HuH-7 (cell line): ENCODE measurements around the gene CBLB.
"Not testable (repeated sequence)": the region's sequence is repeated elsewhere in the genome, so short reads cannot be mapped to it uniquely, and the experiment has no call there.

ENCODE experiments used
- DNase-seq: peaks from one replicate; pipeline ENCODE4 v3.0.0; 2011; ENCODE audit warnings: low spot score

CBLB gene

DNA sequence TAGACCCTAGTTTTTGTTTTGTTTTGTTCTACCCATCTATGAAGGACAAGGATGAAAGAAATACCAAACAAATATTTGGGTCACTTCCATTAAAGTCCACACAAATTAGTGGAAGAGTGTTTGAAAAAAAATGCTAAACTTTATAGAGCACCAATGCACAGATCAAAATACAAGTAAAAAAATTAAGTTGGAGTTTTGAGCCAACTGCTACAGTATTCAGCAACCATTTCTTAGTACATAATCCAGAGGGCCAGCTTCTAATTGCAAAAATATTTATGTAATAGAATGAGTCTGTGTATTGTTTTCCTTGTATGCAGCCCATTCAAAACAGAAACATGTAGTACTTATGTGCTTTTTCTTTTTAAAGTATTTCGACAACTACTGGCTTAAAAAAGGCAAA, 121.1 kb downstream of the CBLB start:
- DNase-seq = no peak

DNA sequence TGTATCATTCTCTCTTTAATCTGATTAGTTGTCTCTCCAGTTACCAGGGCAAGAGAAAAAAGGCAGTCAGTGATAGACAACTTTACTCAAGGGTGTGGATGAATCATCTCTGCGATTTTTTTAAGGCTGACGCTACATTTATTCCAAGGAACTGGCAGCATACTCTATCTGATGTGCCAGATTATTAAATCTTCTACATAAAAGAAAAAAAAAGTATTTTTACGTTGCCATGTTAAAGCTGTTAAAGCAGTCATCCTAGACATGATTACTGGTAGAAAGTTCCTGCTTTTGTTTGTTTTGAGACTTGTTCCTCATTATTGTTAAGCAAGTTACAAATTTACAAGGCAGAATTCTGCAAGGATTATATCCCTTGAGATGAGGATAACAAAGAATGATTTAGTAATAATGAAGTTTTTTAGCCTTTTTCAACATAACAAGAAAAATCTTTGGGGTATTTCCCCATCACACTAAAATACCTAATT, 121.7 kb downstream of the CBLB start:
- DNase-seq = no peak

DNA sequence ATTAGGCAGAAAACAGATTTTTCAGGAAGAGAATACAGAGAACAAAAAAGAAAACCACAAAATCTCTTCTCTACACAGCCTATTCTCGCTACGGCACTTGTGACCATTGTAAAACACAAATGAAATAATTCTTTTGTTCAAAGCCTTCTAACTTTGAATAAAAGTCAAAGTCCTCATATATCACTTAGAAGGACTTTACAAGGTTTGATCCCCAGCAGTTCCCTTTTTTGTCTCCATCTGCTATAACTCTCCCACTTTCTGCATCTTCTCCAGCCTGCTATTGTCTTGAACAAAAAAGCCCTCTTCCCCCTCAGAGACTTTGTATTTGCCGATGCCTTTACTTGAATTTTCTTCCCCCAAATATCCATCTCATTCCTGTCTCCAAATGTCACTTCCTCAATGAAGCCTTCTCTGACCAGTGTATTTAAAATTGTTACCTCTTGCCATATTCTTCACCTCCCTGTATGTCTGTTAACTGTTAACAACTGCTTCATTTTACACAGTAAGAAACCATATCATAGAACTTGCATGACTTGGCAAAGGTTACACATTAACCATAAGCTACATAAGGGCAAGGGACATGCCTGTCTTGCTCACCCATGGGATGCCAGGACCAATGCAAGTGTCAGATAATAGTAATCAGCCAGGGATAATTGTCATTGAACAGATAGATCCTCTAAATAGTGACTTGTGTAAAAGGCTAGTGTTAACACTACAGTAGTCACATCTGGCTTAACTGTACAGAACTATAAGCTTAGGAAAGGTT, 122.4 kb downstream of the CBLB start:
- peak; percentile 24 for DNase-seq

DNA sequence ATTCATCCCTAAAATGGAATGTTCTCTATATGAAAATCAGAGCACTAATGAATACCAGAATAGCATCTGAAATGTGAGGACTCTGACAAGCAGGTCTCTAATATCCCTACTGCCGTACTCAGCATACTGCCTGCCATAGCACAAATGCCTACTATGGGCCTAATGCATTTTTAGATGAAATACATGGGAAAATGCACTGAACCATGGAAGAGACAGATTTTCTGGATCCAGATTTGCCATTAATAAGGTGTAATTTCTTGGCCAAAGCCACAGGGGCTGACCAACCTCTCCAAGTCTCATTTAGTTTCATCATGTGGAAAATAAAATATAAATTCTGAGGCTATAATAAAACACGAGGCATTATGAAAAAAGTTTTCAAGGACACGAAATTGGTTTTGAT, 123.8 kb downstream of the CBLB start:
- DNase-seq = no peak

DNA sequence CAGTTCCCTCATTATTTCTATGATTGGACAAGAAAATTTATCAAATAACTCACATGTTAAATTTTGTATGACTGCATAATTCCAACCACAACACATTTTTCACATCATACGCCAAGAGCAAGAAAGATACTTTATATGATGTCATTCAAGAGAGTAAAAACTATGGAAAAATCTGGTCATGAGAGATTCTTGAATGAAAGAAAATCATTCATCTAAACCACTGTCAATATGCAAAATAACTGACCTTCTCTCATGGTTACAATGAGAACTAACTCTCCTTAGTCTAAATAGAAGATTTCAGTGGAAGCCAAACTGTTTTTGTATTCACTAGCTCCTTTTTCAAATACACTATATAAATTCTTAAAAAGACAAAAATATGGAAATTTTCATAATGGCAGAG, 124.6 kb downstream of the CBLB start:
- DNase-seq = no peak

DNA sequence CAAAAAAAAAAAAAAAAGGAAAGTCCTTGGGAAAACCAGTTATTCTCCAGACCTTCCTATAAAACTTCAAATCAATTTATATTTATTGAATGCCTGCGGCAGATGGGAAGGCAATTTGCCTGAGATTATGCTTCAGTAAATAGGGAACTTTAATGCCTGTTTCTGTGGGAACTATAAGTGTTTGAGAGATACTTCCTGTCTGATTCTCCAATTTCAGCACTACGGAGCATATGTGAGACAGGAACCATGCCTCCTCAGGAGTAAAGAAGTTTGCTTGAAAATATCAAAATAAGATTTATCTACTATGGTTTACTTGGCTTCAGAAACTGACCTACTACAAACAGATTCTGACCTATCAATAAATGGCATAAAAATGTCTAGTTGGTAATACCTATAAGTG, 135.5 kb downstream of the CBLB start:
- no peak for DNase-seq

DNA sequence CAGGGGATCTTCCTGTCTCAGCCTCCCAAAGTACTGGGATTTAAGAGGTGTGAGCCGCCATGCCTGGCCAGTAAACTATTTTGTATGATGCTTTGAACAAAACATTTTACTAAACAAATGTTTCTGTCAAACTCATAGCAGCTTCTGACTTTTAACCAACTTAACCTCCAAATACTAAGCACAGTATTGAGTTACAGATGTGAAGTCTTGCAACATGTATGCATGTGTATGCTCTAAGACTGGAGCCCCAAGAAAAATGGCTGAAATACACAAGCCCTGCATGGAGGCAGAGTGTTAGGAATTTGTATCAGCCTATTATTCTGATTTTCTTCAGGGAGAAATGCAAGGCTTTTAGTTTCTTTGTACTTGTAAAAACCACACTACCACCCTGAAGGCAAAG, 137.1 kb downstream of the CBLB start:
- no peak for DNase-seq

DNA sequence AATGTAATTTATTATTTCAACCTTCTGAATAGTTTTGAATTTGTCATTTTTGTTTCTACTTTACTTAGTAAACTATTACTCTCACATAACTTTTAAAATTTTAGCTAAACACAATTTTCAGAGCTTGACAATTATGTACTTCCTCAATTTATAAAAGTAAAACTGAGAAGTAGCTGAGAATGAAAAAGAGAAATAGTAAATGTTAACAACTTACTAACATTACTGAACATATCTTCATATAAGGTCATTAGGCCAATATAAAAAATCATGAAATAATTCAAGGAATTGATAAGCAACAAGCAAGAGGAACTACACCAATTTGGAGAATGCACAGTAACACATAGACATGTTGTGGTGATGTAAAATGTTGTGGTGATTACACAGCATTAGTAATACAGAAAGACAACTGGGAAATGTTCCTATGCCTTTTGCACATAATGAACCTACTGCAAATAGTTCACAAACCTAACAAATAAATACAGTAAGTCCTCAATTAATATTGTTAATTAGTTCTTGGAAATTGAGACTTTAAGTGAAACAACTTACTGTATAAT, 137.9 kb downstream of the CBLB start:
- DNase-seq = no peak

DNA sequence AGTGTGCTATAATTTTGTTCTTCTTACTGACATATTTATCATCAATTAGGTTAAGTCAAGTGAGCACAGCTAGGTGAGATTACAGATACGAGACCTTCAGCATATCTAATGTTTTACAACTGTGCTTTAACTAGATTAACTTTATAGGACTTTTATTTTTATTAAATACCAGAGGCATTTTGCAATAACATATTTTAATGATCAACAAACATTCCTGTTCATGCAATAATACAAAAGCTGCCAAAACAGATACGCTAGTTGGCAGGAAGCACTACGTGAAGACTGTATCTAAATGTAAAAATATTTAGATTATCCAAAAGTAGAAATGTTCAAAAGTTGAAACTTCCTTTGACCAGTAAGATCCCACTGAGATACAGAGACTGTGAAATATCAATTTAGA, 139.1 kb downstream of the CBLB start:
- no peak for DNase-seq

DNA sequence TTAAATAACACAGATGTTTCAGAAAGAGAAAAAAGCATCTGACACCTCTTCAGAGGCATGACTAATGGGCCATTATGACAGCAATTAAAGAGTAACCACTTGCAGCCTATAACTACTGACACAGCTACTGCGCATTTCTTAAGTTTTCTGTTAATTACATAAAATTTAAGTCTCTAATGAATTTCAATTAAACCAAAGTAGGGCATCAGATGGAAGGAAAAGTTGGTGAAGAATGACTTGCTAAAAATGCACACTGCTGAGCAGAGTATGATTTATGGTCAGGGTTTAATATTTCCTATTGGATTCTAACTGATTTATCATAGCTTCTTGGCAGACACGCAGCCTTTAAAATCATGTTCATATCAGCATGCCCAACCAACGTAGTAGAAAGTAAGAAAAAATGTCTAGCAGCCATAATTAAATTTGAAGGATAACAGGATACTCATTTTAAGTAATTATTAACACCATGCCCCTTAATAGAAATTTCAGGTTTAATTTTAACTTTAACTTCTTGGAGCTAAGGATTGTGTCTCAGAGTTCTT, 140.0 kb downstream of the CBLB start:
- DNase-seq = no peak

DNA sequence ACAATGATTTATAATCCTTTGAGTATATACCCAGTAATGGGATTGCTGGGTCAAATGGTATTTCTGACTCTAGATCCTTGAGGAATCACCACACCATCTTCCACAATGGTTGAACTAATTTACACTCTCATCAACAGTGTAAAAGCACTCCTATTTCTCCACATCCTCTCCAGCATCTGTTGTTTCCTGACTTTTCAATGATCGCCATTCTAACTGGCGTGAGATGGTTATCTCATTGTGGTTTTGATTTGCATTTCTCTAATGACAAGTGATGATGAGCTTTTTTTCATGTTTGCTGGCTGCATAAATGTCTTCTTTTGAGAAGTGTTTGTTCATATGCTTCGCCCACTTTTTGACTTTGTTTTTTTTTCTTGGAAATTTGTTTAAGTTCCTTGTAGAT, 141.8 kb downstream of the CBLB start:
- DNase-seq = not testable (repeated sequence)

DNA sequence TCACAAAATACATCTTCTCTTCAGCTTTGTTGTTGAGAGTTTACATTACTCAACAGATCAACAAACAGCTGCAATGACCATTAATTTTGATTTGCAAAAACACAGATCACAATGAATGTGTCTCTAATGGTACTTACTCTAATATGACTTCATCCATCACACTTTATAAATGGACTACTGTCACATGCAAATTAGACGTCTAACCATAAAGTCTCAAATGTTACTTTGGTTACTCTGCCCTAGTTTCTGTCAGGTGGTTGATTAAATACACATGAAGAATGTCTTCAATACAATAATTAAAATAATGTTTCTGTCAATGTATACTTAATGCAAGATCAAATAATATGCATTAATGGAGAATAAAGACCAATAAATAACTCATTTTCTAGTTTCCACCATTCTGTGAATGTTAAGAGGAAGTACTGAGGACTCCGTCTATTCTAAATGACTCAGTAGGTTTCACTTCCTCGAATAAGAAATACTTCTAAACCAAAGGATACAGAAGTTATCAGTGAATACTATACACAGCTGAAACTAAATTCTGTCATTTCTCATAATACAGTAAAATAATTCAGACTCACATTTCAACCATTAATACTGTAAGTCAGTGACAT, 145.8 kb downstream of the CBLB start:
- DNase-seq = no peak

DNA sequence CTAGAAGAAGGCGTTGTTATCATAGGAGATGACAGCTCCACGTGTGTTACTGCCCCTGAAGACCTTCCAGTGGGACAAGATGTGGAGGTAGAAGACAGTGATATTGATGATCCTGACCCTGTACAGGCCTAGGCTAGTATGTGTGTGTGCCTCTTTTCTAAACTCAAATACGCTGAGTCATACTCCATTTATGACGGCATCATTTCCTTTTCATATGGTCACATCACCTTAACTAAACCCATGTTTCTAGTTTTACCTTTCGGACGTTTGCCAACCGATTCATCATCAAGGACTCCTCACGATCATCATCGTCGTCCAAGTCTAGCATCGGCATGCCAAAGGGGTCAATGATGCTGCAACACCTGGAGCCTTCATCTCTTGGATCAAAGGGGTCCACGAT, 149.0 kb downstream of the CBLB start:
- no peak for DNase-seq

DNA sequence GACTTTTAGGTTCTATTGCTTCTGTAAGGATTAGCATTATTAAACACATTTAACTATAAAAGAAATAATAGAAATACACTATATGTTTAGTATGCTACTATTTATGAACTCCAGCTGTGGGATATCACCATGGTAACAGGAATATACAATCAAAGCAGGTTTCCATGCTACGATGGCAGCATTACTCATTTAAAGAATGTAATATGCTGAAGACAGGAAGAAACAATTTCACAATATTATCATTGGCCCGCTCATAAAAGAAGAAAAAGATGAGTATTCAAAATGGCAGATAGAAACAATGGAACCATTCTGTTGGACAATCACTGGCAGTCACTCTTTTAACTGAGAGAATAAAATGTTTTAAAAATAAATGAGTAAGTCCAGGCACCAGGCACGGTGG, 153.4 kb downstream of the CBLB start:
- DNase-seq = no peak

DNA sequence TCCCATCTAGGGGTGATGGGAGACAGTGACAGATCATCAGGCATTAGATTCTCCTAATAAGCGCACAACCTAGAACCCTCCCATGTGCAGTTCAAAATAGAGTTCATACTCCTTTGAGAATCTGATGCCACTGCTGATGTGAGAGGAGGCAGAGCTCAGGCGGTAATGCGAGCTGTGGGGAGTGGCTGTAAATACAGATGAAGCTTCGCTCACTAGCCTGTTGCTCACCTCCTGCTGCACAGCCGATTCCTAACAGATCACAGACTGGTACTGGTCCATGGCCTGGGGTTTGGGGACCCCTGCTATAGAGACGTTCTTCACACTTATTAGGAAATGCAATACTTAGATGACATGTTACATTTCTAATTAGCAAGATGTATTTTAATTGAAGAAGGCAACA, 154.4 kb downstream of the CBLB start:
- no peak for DNase-seq

DNA sequence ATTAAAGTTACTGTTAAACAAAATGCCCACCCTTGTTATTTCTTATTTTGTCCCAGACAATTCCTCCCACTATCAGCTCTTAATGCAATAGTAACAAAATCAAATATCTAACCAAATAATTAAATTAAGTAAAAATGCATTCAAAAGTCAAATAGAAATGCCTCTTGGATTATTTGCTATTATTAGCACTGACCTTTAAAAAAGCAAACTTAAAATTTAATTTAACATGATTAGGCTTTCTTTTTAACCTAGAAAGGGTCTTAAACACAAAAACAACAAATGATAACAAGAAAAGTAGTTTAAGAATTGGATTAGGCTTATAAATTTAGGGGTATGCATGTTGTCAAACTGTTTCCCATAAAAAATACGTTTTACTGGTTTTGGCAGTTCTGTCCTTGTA, 159.8 kb downstream of the CBLB start:
- no peak for DNase-seq

DNA sequence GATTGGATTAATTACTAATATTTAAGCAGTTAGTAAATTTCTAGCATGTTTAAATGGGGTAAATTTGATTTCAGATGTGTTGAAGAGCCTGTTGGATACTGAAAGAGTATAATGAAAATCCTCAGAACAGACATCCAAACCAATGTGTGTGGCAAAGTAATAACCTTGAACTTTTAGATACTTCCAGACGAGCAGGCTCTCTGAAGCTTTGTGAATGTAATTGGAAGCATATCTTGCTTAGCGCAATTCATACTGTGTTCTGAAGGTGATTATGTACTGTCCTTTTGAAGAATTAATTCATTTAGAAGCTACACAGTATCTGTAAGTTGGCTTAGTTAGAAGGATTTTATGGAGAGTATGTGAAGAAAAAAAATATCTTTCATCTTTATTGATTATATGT, 161.8 kb downstream of the CBLB start:
- no peak for DNase-seq

DNA sequence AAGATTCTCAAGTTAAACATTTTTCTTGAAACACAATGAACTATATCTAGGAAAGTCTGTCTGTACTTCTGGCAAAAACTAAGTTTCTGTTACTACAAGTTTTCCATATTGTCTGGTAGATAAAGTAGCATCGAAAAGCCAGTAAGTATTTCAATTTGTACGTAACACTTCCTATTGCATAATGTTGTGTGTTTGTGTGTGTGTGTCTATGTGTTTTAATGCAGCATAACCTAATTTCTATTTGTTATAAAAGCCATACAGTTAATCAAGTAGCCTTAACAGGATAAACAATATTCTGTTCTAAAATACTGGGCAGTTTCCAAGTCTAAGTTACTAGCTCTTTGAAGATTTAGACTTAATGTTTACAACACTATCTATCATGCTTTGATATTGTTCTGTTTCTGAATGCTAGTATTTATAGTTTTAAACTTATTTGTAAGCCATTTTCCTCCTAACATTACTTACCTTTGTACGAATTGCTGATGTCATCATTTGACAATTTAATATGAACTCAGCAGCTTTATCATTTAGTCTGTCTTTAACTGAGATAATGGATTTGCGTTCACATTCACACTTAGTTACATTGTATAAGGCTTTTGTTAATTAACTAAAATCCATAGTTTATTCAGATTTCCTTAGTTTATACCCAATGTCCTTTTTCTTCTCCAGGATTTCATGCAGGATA, 163.9 kb downstream of the CBLB start:
- no peak for DNase-seq

DNA sequence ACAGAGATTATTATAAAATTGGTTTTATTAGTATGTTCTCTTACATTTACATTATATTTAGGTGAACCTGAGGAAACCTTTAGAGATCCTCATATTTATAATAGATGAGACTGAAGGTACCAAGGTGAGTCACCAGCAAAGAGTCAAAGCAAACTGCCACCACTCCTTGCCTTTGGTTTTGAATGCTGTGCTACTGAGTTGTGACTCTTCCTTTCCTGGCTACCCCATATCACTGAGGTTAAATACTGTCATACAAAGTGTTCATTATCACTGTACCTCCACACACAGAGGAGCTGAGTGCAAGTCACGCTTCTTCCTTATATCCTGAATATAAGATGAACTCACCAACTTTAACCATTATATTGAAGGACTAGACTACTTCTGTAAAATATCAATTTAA, 168.2 kb downstream of the CBLB start:
- DNase-seq = no peak

DNA sequence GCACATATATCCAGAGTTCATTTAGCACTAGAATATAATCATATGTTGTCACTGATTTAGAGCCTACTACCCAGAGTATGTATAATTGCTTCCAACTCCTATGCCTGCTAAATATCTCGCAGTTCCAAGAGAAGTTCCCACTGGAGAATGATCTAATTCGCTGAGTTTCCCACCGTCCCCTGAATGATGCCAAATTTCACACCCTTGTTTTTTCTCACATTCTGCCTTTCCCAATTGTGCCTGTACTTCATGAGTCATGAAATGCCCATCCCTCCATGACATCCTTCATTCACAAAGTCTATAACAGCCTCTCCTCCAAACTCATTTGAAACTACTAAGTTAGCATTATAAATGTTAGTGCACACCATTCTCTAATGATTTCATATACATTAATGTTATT, 177.2 kb downstream of the CBLB start:
- DNase-seq = no peak

DNA sequence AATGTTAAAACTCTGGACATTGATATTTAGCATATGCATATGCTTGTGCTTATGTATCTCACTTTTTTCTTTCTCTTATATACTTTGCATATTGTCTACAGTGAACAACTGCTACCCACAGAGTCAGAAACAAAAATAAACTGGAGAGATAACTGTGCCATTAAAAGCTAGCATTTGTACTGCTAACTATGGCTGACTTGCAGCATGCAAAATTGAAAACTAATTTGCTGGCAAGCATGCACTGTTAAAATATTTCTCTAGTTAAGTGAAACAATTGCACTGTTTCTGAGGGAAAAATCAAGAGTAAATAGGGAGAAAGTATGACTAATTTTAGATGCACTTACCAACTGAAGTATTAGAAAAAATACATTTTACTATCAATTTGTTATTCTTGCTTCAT, 177.8 kb downstream of the CBLB start:
- no peak for DNase-seq

DNA sequence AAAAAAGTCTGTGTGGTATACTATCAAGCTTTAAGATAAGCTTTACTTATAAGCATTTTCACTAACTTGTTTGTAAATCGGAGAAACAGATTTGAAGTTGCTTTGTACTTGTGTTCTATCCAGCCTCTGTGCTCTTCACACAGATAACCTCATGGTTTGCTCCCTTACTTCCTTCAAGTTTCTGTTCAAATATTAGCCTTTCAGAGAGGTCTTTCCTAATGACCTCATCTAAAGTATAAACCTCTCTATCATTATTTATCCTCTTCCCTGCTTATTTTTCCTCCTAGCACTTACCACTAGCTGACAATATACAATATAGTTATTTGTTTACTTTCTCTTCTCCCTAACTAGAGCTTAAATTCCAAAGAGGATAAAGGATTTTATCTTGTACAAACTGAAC, 180.0 kb downstream of the CBLB start:
- peak; percentile 26 for DNase-seq
